HG03064 (cell line): Measurements from ENCODE around the gene TNNT2.

Experiments used
- ATAC-seq: cut with Tn5 transposase; IDR thresholded peaks from one replicate; pipeline ENCODE4 v1.9.1; 2021; ENCODE audit warnings: low read depth; ENCODE audit not compliant: unreplicated experiment

TNNT2 gene

GRCh38 chr1:201320168-201320788 lies 57.2 kb downstream of the TNNT2 start:
- ATAC-seq = no peak

- no peak for ATAC-seq
Measured at GRCh38 chr1:201319631-201320030, 57.8 kb downstream of the TNNT2 start.

GRCh38 chr1:201318504-201319340 lies 58.8 kb downstream of the TNNT2 start:
- ATAC-seq = no peak

GRCh38 chr1:201317551-201317950 lies 59.9 kb downstream of the TNNT2 start:
- ATAC-seq = no peak

- no peak for ATAC-seq
Measured at GRCh38 chr1:201316556-201316955, 60.9 kb downstream of the TNNT2 start.

- no peak for ATAC-seq
Measured at GRCh38 chr1:201313086-201313485, 64.4 kb downstream of the TNNT2 start.

GRCh38 chr1:201312298-201312697 lies 65.2 kb downstream of the TNNT2 start:
- ATAC-seq = no peak

GRCh38 chr1:201311356-201312011 lies 66.0 kb downstream of the TNNT2 start:
- ATAC-seq = no peak

GRCh38 chr1:201310986-201311355 lies 66.5 kb downstream of the TNNT2 start:
- no peak for ATAC-seq

GRCh38 chr1:201310251-201310985 lies 67.1 kb downstream of the TNNT2 start:
- no peak for ATAC-seq

GRCh38 chr1:201309416-201309815 lies 68.1 kb downstream of the TNNT2 start:
- ATAC-seq = no peak
